Measurements from ENCODE around the gene HIKESHI.

GRCh38 chr11:86313793-86314192, 11.8 kb downstream of the HIKESHI start:
- no peak for TF ChIP-seq POLR2A (IDR thresholded peaks at IDR 0.05)
- TF ChIP-seq, protein P1, sequence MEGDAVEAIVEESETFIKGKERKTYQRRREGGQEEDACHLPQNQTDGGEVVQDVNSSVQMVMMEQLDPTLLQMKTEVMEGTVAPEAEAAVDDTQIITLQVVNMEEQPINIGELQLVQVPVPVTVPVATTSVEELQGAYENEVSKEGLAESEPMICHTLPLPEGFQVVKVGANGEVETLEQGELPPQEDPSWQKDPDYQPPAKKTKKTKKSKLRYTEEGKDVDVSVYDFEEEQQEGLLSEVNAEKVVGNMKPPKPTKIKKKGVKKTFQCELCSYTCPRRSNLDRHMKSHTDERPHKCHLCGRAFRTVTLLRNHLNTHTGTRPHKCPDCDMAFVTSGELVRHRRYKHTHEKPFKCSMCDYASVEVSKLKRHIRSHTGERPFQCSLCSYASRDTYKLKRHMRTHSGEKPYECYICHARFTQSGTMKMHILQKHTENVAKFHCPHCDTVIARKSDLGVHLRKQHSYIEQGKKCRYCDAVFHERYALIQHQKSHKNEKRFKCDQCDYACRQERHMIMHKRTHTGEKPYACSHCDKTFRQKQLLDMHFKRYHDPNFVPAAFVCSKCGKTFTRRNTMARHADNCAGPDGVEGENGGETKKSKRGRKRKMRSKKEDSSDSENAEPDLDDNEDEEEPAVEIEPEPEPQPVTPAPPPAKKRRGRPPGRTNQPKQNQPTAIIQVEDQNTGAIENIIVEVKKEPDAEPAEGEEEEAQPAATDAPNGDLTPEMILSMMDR (IDR thresholded peaks at IDR 0.05) = no peak

All from Peyer's patch (tissue), 4 donors.